K562 (cell line): ENCODE data around the gene FAM3C. TPM values are rescaled to one million over a fixed set of nuclear protein-coding genes. Genes with fewer than 3 reads are reported as not detected.

Experiments used
- ATAC-seq: fragments of 200-7000 bp; cut with Tn5 transposase; 3 replicates; pipeline ENCODE4 v1.9.1; 2020; ENCODE audit warnings: moderate library complexity
- BruUV-seq: library from RNA; stranded (reverse); fragments of 400-500 nt; replicated peaks from 2 replicates; lab custom pipeline; 2021; lab: Mats Ljungman, UMichigan
- CTCF ChIA-PET: fragments of 300-600 bp; formaldehyde crosslinking; extraction: SDS; loops from one replicate; lab custom pipeline; 2021; ENCODE audit warnings: low intra/inter-chr PET ratio; lab: Yijun Ruan, JAX
- POLR2A ChIA-PET: fragments of 300-600, 350-650 bp; sonication (Branson Sonifier 250); formaldehyde crosslinking; extraction: SDS; loops from one replicate; lab custom pipeline; 2021; ENCODE audit warnings: antibody characterized with exemption, inconsistent platforms; lab: Yijun Ruan, JAX
- DNase-seq, 4 experiments: peaks; one replicate each; pipeline versions ENCODE4 v3.0.0 to v3.0.0-alpha.2; 2011 to 2018; ENCODE audit warnings: low spot score in 3 of 4, mixed read lengths in 3 of 4; ENCODE audit errors: extremely low read depth in 1 of 4
- FAIRE-seq: peaks from 2 replicates; lab custom pipeline; 2011; peaks lifted over from hg19 to GRCh38; lab: Jason Lieb, UNC
- H2AFZ ChIP-seq: 2 replicates; pipeline ENCODE4 v1.6.0; 2011; ENCODE audit warnings: low read depth, low read length, control low read depth, inconsistent platforms
- H3K27ac ChIP-seq: fragments of 200-600 bp; 3 replicates; pipeline ENCODE4 v1.8.0; 2011; ENCODE audit warnings: low read depth, mild to moderate bottlenecking, control low read depth, inconsistent platforms, low read length, moderate library complexity, mixed read lengths; ENCODE audit errors: extremely low read depth
- H3K27me3 ChIP-seq, 2 experiments: fragments of 300-600 bp in 1 of 2; 2 replicates in 1 of 2; 3 replicates in 1 of 2; pipeline versions ENCODE4 v1.6.0 to v1.8.0; 2011; ENCODE audit warnings: inconsistent platforms in 2 of 2, low read length in 2 of 2, mild to moderate bottlenecking in 1 of 2, mixed read lengths in 1 of 2, moderate library complexity in 1 of 2; ENCODE audit not compliant: control insufficient read depth in 2 of 2, insufficient read depth in 2 of 2
- H3K36me3 ChIP-seq: fragments of 300-600 bp; 3 replicates; pipeline ENCODE4 v1.8.0; 2011; ENCODE audit warnings: mild to moderate bottlenecking, low read length, inconsistent platforms; ENCODE audit not compliant: control insufficient read depth, insufficient read depth
- H3K4me1 ChIP-seq, 2 experiments: fragments of 200-600 bp in 1 of 2; replicated peaks in 1 of 2; 2 replicates in 1 of 2; 3 replicates in 1 of 2; pipeline versions ENCODE4 v1.5.1 to v1.8.0; 2011; ENCODE audit warnings: inconsistent platforms in 2 of 2, low read length in 2 of 2, mild to moderate bottlenecking in 1 of 2, mixed read lengths in 1 of 2, moderate library complexity in 1 of 2; ENCODE audit not compliant: control insufficient read depth in 2 of 2, insufficient read depth in 2 of 2
- H3K4me2 ChIP-seq: 2 replicates; pipeline ENCODE4 v1.6.1; 2011; ENCODE audit warnings: low read length, control low read depth, inconsistent platforms, mixed read lengths; ENCODE audit not compliant: insufficient read depth
- H3K4me3 ChIP-seq: fragments of 200-600 bp; sonication (generic), shearing (Covaris generic); 2 replicates; pipeline ENCODE4 v1.5.1; 2016; ENCODE audit warnings: control low read depth, inconsistent platforms
- H3K79me2 ChIP-seq: fragments of 200-600 bp; 3 replicates; pipeline ENCODE4 v1.8.0; 2011; ENCODE audit warnings: low read length, inconsistent platforms; ENCODE audit not compliant: control insufficient read depth, insufficient read depth
- H3K9ac ChIP-seq, 2 experiments: 2 replicates each; pipeline versions ENCODE4 v1.6.0 to v1.6.1; 2011; ENCODE audit warnings: low read depth in 2 of 2, low read length in 2 of 2, control low read depth in 1 of 2, inconsistent platforms in 1 of 2, mild to moderate bottlenecking in 1 of 2, mixed read lengths in 1 of 2; ENCODE audit not compliant: insufficient read depth in 1 of 2
- H3K9me1 ChIP-seq: one replicate; pipeline ENCODE4 v1.6.0; 2011; ENCODE audit warnings: inconsistent platforms, mild to moderate bottlenecking, low read length, moderate library complexity; ENCODE audit not compliant: control insufficient read depth, insufficient read depth
- H3K9me3 ChIP-seq: replicated peaks from 2 replicates; pipeline ENCODE4 v1.5.1; 2011; ENCODE audit warnings: low read depth, low read length, inconsistent platforms; ENCODE audit not compliant: control insufficient read depth, insufficient read depth
- H4K20me1 ChIP-seq: replicated peaks from 2 replicates; pipeline ENCODE4 v1.6.1; 2011; ENCODE audit warnings: low read length, inconsistent platforms, mixed read lengths; ENCODE audit not compliant: control insufficient read depth, insufficient read depth
- CTCF ChIP-seq, 3 experiments: IDR thresholded peaks in 2 of 3; conservative IDR thresholded peaks in 1 of 3; 2 replicates each; pipeline ENCODE4 v1.5.1; 2011 to 2012; ENCODE audit warnings: low read length in 3 of 3, mild to moderate bottlenecking in 3 of 3, control low read depth in 2 of 3, improper control_type of control experiment in 1 of 3, inconsistent platforms in 1 of 3, low read depth in 1 of 3, mixed read lengths in 1 of 3, moderate library complexity in 1 of 3; ENCODE audit not compliant: insufficient read depth in 2 of 3
- FOXJ2 ChIP-seq: fragments of 200-800 bp; sonication (Bioruptor generic); IDR thresholded peaks from 2 replicates; pipeline ENCODE4 v1.6.1; 2016; ENCODE audit warnings: missing genetic modification characterization, missing compliant biosample characterization
- HCFC1 ChIP-seq: IDR thresholded peaks from 2 replicates; pipeline ENCODE4 v1.6.1; 2012; ENCODE audit warnings: low read depth, low read length, improper control_type of control experiment
- JUND ChIP-seq, 2 experiments: IDR thresholded peaks; 2 replicates in 1 of 2; 3 replicates in 1 of 2; pipeline ENCODE4 v1.6.1; 2011; ENCODE audit warnings: borderline replicate concordance in 2 of 2, low read depth in 2 of 2, low read length in 2 of 2, improper control_type of control experiment in 1 of 2, missing biosample characterization in 1 of 2, missing genetic modification characterization in 1 of 2, missing genetic modification reagents in 1 of 2
- MAZ ChIP-seq, 2 experiments: fragments of 450-650 bp in 1 of 2; sonication (generic) in 1 of 2; formaldehyde crosslinking; IDR thresholded peaks in 1 of 2; conservative IDR thresholded peaks in 1 of 2; 2 replicates each; pipeline versions ENCODE4 v1.4.0 to v1.5.0; 2020; ENCODE audit warnings: mild to moderate bottlenecking in 1 of 2, missing genetic modification reagents in 1 of 2
- XRCC5 ChIP-seq: fragments of 200-400 bp; formaldehyde crosslinking; IDR thresholded peaks from 2 replicates; pipeline ENCODE4 v1.6.1; 2017; ENCODE audit warnings: low read depth, mild to moderate bottlenecking, low read length
- ZNF408 ChIP-seq: fragments of 250-450 bp; sonication (Bioruptor Pico); IDR thresholded peaks from 2 replicates; pipeline ENCODE4 v1.4.0; 2020; ENCODE audit warnings: low read depth, mild to moderate bottlenecking, moderate library complexity
- in situ Hi-C: fragments of 300-500 bp; cut with MboI; formaldehyde crosslinking; loops from 4 replicates; pipeline ENCODE4 v1.15.0; 2018; ENCODE audit warnings: inconsistent platforms, mixed read lengths
- intact Hi-C: fragments of 100-400 bp; cut with micrococcal nuclease; formaldehyde crosslinking; loops from 2 replicates; pipeline ENCODE4 v1.14.2; 2022
- polyA plus RNA-seq, 8 experiments: library from polyadenylated mRNA; depleted of rRNA in 4 of 8; stranded (reverse) in 5 of 8; unstranded in 3 of 8; fragments of >200 nt; fragmentation: Nextera tagmentation in 2 of 8; fragmentation: Illumina TruSeq in 1 of 8; extraction: Ambion mirVana in 2 of 8; extraction: Trizol in 1 of 8; gene quantifications; 2 replicates each; pipeline versions ENCODE4 v1.2.1 to v1.2.3, GENCODE V29; 2011 to 2014; ENCODE audit warnings: inconsistent platforms in 1 of 8, missing spikeins in 1 of 8
- total RNA-seq, 7 experiments: library from RNA; depleted of rRNA in 6 of 7; stranded (reverse); fragments of >200 nt in 6 of 7; fragmentation: Illumina TruSeq in 2 of 7; extraction: Trizol in 2 of 7; gene quantifications; 2 replicates each; pipeline versions ENCODE4 v1.2.1 to v1.2.3, GENCODE V29; 2011 to 2021; ENCODE audit warnings: low replicate concordance in 1 of 7

Gene FAM3C
- total and polyA plus RNA-seq, 9 of the 15 experiments (the other 6 are each of a cell fraction or from before 2014, with no cell fraction given): 10.6 to 42.6 (median 30.0) TPM

- TF ChIP-seq HCFC1 (no peak), ZNF408 (CRISPR knock-in tag) (no peak), FOXJ2 (no peak), MAZ (CRISPR knock-in tag; conservative IDR thresholded peaks at IDR 0.05 in 1 of 2, IDR thresholded peaks at IDR 0.05 in 1 of 2) (no peak), JUND (IDR thresholded peaks at IDR 0.05; ENCODE audit: borderline replicate concordance, low read depth, low read length) (no peak), JUND (tag; IDR thresholded peaks at IDR 0.05; ENCODE audit: borderline replicate concordance, low read depth, low read length) (no peak)
Measured at GRCh38 chr7:121352323-121352722, 43.8 kb downstream of the FAM3C start (continued).

GRCh38 chr7:121351682-121352081 is 44.4 kb downstream of the FAM3C start:
- H2AFZ ChIP-seq: no peak overlapping the region
- no peaks in the 10 kb centered on the region for H3K9me3 ChIP-seq
- H3K9me1 ChIP-seq: no peaks in the 10 kb centered on the region
- peak; percentile 43; the same call in 2 of the 3 replicates for ATAC-seq
- CTCF ChIA-PET: interaction anchor here (0.6 kb wide), 1 partner anchor 401 kb away, joined by 5 read pairs; the partner anchor contains the start of gene ING3
- H3K4me3 ChIP-seq: no peak overlapping the region
- no peak for DNase-seq
- BruUV-seq: no TSS peak
- in situ Hi-C loops (loop anchor here (25.0 kb wide), 1 partner anchor 636 kb away; no protein-coding TSS in a partner anchor), intact Hi-C loops (no loop called here)
- FAIRE-seq: no peak
- no peak overlapping the region for H3K4me2 ChIP-seq
- POLR2A ChIA-PET: interaction anchor here (0.5 to 1.3 kb wide), 4 partner anchors 10 to 229 kb away, joined by 3 to 4 read pairs (median 3); no protein-coding TSS in a partner anchor
- TF ChIP-seq XRCC5: no peak
- 0 out of 6 replicates have a peak, but pooled peaks of 1 of the 3 experiments have one; percentile 19 for TF ChIP-seq CTCF (IDR thresholded peaks at IDR 0.05 in 2 of 3, conservative IDR thresholded peaks at IDR 0.05 in 1 of 3; ENCODE audit: insufficient read depth in 2 of 3, low read depth in 1 of 3, low read length in 3 of 3)
- H3K27me3 ChIP-seq: no peaks in the 10 kb centered on the region
- H3K27ac ChIP-seq: no peak overlapping the region
- H3K9ac ChIP-seq: no peak overlapping the region
- peaks cover 45% of the 10 kb centered on the region; the same call in 2 of the 3 replicates for H3K36me3 ChIP-seq
- no peaks in the 10 kb centered on the region for H3K79me2 ChIP-seq
- H3K4me1 ChIP-seq: no peaks in the 10 kb centered on the region
- H4K20me1 ChIP-seq: no peaks in the 10 kb centered on the region
